SJSA1 (cell line): Measurements from ENCODE around the gene PHLDA2. TPM values are rescaled to one million over a fixed set of nuclear protein-coding genes. Genes with fewer than 3 reads are reported as not detected.

Experiments used
- DNase-seq, 2 experiments: peaks; one replicate each; pipeline ENCODE4 v3.0.0-alpha.2; 2015 to 2020; ENCODE audit warnings: low spot score in 2 of 2, low read depth in 1 of 2
- H3K27ac ChIP-seq: fragments of 250-450 bp; sonication (Bioruptor Pico); 2 replicates; pipeline ENCODE4 v1.5.1; 2020; ENCODE audit warnings: mild to moderate bottlenecking, moderate library complexity
- H3K27me3 ChIP-seq: fragments of 250-450 bp; sonication (Bioruptor Pico); replicated peaks from 2 replicates; pipeline ENCODE4 v1.5.1; 2020; ENCODE audit warnings: mild to moderate bottlenecking, moderate library complexity
- H3K36me3 ChIP-seq: fragments of 250-450 bp; sonication (Bioruptor Pico); 2 replicates; pipeline ENCODE4 v1.5.1; 2020; ENCODE audit warnings: mild to moderate bottlenecking
- H3K4me1 ChIP-seq: fragments of 250-450 bp; sonication (Bioruptor Pico); replicated peaks from 2 replicates; pipeline ENCODE4 v1.6.1; 2021; ENCODE audit warnings: mild to moderate bottlenecking
- H3K4me3 ChIP-seq: fragments of 250-450 bp; sonication (Bioruptor Pico); 2 replicates; pipeline ENCODE4 v1.5.1; 2020; ENCODE audit warnings: mild to moderate bottlenecking
- H3K9me3 ChIP-seq: fragments of 250-450 bp; sonication (Bioruptor Pico); replicated peaks from 2 replicates; pipeline ENCODE4 v1.5.1; 2020; ENCODE audit warnings: mild to moderate bottlenecking
- total RNA-seq: library from RNA; depleted of rRNA; stranded (reverse); fragments of >200 nt; shearing (Covaris generic); gene quantifications from 2 replicates; pipeline ENCODE4 v1.2.3, GENCODE V29; 2014

Gene PHLDA2
- total RNA-seq, 1 experiment from 2014 or later = 28.0 TPM

GRCh38 chr11:2921261-2921660 lies 8.0 kb downstream of the PHLDA2 start:
- no peak for DNase-seq
- H3K4me3 ChIP-seq = no peak overlapping the region
- H3K27ac ChIP-seq = no peak overlapping the region
- no peaks in the 10 kb centered on the region for H3K4me1 ChIP-seq
- peaks cover 2% of the 10 kb centered on the region; the same call in 1 of the 2 replicates for H3K9me3 ChIP-seq
- H3K36me3 ChIP-seq = no peaks in the 10 kb centered on the region
- no peaks in the 10 kb centered on the region for H3K27me3 ChIP-seq

GRCh38 chr11:2920343-2920742 lies 8.9 kb downstream of the PHLDA2 start:
- H3K36me3 ChIP-seq = no peaks in the 10 kb centered on the region
- H3K4me3 ChIP-seq = no peak overlapping the region
- no peaks in the 10 kb centered on the region for H3K4me1 ChIP-seq
- H3K9me3 ChIP-seq = peaks cover 2% of the 10 kb centered on the region; the same call in 1 of the 2 replicates
- no peak for DNase-seq
- no peak overlapping the region for H3K27ac ChIP-seq
- no peaks in the 10 kb centered on the region for H3K27me3 ChIP-seq

GRCh38 chr11:2919837-2920236 lies 9.4 kb downstream of the PHLDA2 start:
- DNase-seq = no peak
- no peaks in the 10 kb centered on the region for H3K27me3 ChIP-seq
- H3K36me3 ChIP-seq = no peaks in the 10 kb centered on the region
- H3K27ac ChIP-seq = no peak overlapping the region
- no peak overlapping the region for H3K4me3 ChIP-seq
- H3K4me1 ChIP-seq = no peaks in the 10 kb centered on the region
- H3K9me3 ChIP-seq = peaks cover 2% of the 10 kb centered on the region; the same call in 1 of the 2 replicates

GRCh38 chr11:2919188-2919587 lies 10.0 kb downstream of the PHLDA2 start:
- no peak overlapping the region for H3K27ac ChIP-seq
- no peaks in the 10 kb centered on the region; the same call in 1 of the 2 replicates for H3K4me1 ChIP-seq
- peaks cover 2% of the 10 kb centered on the region; the same call in 1 of the 2 replicates for H3K9me3 ChIP-seq
- no peak for DNase-seq
- no peaks in the 10 kb centered on the region for H3K27me3 ChIP-seq
- no peak overlapping the region for H3K4me3 ChIP-seq
- H3K36me3 ChIP-seq = no peaks in the 10 kb centered on the region

- Histone ChIP-seq H3K36me3 (no peaks in the 10 kb centered on the region), H3K4me3 (no peak overlapping the region), H3K9me3 (peaks cover 2% of the 10 kb centered on the region; the same call in 1 of the 2 replicates), H3K27me3 (no peaks in the 10 kb centered on the region), H3K4me1 (peaks cover 10% of the 10 kb centered on the region), H3K27ac (no peak overlapping the region)
- no peak for DNase-seq
Observed at GRCh38 chr11:2917842-2918490, 11.3 kb downstream of the PHLDA2 start.

- no peaks in the 10 kb centered on the region for H3K36me3 ChIP-seq
- H3K27ac ChIP-seq = no peak overlapping the region
- peaks cover 19% of the 10 kb centered on the region for H3K4me1 ChIP-seq
- H3K4me3 ChIP-seq = no peak overlapping the region
- no peaks in the 10 kb centered on the region for H3K27me3 ChIP-seq
- H3K9me3 ChIP-seq = peaks cover 2% of the 10 kb centered on the region; the same call in 1 of the 2 replicates
- DNase-seq = no peak
Observed at GRCh38 chr11:2916892-2917645, 12.2 kb downstream of the PHLDA2 start.

GRCh38 chr11:2916114-2916891 lies 12.9 kb downstream of the PHLDA2 start:
- Histone ChIP-seq H3K4me1 (peaks cover 23% of the 10 kb centered on the region), H3K4me3 (no peak overlapping the region), H3K27me3 (no peaks in the 10 kb centered on the region), H3K9me3 (peaks cover 2% of the 10 kb centered on the region; the same call in 1 of the 2 replicates), H3K36me3 (no peaks in the 10 kb centered on the region), H3K27ac (no peak overlapping the region)
- DNase-seq = no peak

GRCh38 chr11:2915473-2915872 lies 13.7 kb downstream of the PHLDA2 start:
- Histone ChIP-seq H3K4me3 (no peak overlapping the region), H3K36me3 (no peaks in the 10 kb centered on the region), H3K27ac (no peak overlapping the region), H3K4me1 (peaks cover 23% of the 10 kb centered on the region), H3K9me3 (peaks cover 2% of the 10 kb centered on the region; the same call in 1 of the 2 replicates), H3K27me3 (no peaks in the 10 kb centered on the region)
- DNase-seq = no peak

GRCh38 chr11:2914455-2915195 lies 14.6 kb downstream of the PHLDA2 start:
- no peak for DNase-seq
- Histone ChIP-seq H3K27ac (no peak overlapping the region), H3K36me3 (no peaks in the 10 kb centered on the region), H3K4me1 (peaks cover 23% of the 10 kb centered on the region), H3K27me3 (no peaks in the 10 kb centered on the region), H3K9me3 (peaks cover 2% of the 10 kb centered on the region; the same call in 1 of the 2 replicates), H3K4me3 (no peak overlapping the region)

- no peak overlapping the region for H3K4me3 ChIP-seq
- H3K27me3 ChIP-seq = no peaks in the 10 kb centered on the region
- no peak overlapping the region for H3K27ac ChIP-seq
- H3K4me1 ChIP-seq = peaks cover 23% of the 10 kb centered on the region
- no peaks in the 10 kb centered on the region; the same call in 1 of the 2 replicates for H3K9me3 ChIP-seq
- DNase-seq = no peak
- H3K36me3 ChIP-seq = no peaks in the 10 kb centered on the region
Observed at GRCh38 chr11:2913776-2914175, 15.4 kb downstream of the PHLDA2 start.

- Histone ChIP-seq H3K27me3 (no peaks in the 10 kb centered on the region), H3K9me3 (no peaks in the 10 kb centered on the region), H3K4me1 (peaks cover 23% of the 10 kb centered on the region), H3K27ac (no peak overlapping the region), H3K36me3 (no peaks in the 10 kb centered on the region), H3K4me3 (no peak overlapping the region)
- no peak for DNase-seq
Observed at GRCh38 chr11:2913019-2913431, 16.2 kb downstream of the PHLDA2 start.

GRCh38 chr11:2912498-2912897 lies 16.7 kb downstream of the PHLDA2 start:
- Histone ChIP-seq H3K4me3 (no peak overlapping the region), H3K4me1 (peaks cover 23% of the 10 kb centered on the region), H3K27me3 (no peaks in the 10 kb centered on the region), H3K27ac (no peak overlapping the region), H3K9me3 (no peaks in the 10 kb centered on the region; the same call in 1 of the 2 replicates), H3K36me3 (no peaks in the 10 kb centered on the region)
- peak; percentile 74 to 94 for DNase-seq

GRCh38 chr11:2911785-2912391 lies 17.3 kb downstream of the PHLDA2 start:
- Histone ChIP-seq H3K9me3 (peaks cover 3% of the 10 kb centered on the region; the same call in 1 of the 2 replicates), H3K27ac (no peak overlapping the region), H3K27me3 (no peaks in the 10 kb centered on the region), H3K4me3 (no peak overlapping the region), H3K36me3 (no peaks in the 10 kb centered on the region), H3K4me1 (peaks cover 23% of the 10 kb centered on the region)
- no peak for DNase-seq
